ENCODE results near the gene ACSL5.

DNA sequence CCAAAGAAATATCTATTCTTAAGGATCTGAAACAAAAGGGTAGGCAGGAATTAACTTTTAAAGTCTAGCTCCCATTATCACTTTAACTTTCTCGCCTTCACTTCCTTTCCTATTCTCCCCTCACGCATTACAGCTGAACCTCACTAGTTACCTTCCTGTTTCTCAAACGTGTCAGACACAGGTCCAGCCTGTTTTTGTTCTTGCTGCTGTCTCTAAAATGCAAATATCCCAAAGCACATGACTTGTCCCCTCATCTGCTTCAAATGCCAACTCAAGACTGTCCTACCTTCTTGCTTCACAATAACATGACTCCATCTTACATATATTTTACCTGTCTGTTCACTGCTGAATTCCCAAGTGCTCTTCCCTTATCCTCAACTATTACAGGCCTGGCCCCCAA is 55.2 kb downstream of the ACSL5 start:
- no peak for TF ChIP-seq EZH2 (IDR thresholded peaks at IDR 0.05; ENCODE audit: low read length, unreplicated experiment)
- TF ChIP-seq, protein P1, sequence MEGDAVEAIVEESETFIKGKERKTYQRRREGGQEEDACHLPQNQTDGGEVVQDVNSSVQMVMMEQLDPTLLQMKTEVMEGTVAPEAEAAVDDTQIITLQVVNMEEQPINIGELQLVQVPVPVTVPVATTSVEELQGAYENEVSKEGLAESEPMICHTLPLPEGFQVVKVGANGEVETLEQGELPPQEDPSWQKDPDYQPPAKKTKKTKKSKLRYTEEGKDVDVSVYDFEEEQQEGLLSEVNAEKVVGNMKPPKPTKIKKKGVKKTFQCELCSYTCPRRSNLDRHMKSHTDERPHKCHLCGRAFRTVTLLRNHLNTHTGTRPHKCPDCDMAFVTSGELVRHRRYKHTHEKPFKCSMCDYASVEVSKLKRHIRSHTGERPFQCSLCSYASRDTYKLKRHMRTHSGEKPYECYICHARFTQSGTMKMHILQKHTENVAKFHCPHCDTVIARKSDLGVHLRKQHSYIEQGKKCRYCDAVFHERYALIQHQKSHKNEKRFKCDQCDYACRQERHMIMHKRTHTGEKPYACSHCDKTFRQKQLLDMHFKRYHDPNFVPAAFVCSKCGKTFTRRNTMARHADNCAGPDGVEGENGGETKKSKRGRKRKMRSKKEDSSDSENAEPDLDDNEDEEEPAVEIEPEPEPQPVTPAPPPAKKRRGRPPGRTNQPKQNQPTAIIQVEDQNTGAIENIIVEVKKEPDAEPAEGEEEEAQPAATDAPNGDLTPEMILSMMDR (conservative IDR thresholded peaks at IDR 0.05; ENCODE audit: low read depth, low read length): no peak
- TF ChIP-seq EZH2phosphoT487 (IDR thresholded peaks at IDR 0.05; ENCODE audit: borderline replicate concordance, low read length): no peak

Data from PC-3 (cell line).